GM06990 (cell line): ENCODE data around the gene TMPRSS9.
"Not testable (repeated sequence)": the region's sequence is repeated elsewhere in the genome, so short reads cannot be mapped to it uniquely, and the experiment has no call there.

Experiments used
- DNase-seq: peaks from one replicate; pipeline ENCODE4 v3.0.0-alpha.2; 2011; ENCODE audit not compliant: insufficient read length; ENCODE audit errors: extremely low read depth
- H3K27me3 ChIP-seq: replicated peaks from 2 replicates; pipeline ENCODE4 v1.6.0; 2011; ENCODE audit warnings: low read length; ENCODE audit not compliant: control insufficient read depth, insufficient read depth
- H3K36me3 ChIP-seq: 2 replicates; pipeline ENCODE4 v1.5.1; 2011; ENCODE audit warnings: low read length; ENCODE audit not compliant: control insufficient read depth, insufficient read depth
- H3K4me3 ChIP-seq: replicated peaks from 2 replicates; pipeline ENCODE4 v1.5.1; 2011; ENCODE audit warnings: low read depth, mild to moderate bottlenecking, control low read depth, low read length
- CTCF ChIP-seq: IDR thresholded peaks from 2 replicates; pipeline ENCODE4 v1.5.1; 2011; ENCODE audit warnings: low read length, control low read depth, mild to moderate bottlenecking, inconsistent platforms; ENCODE audit not compliant: insufficient read depth, poor library complexity, severe bottlenecking

TMPRSS9 gene

GRCh38 chr19:2345794-2346663, 14.0 kb upstream of the TMPRSS9 start:
- no peak for DNase-seq
- Histone ChIP-seq H3K27me3 (no peaks in the 10 kb centered on the region), H3K36me3 (peaks cover 7% of the 10 kb centered on the region), H3K4me3 (no peak overlapping the region)
- TF ChIP-seq CTCF = no peak

GRCh38 chr19:2349818-2350217, 10.2 kb upstream of the TMPRSS9 start:
- not testable (repeated sequence) for H3K4me3 ChIP-seq, DNase-seq, H3K27me3 ChIP-seq, H3K36me3 ChIP-seq

- TF ChIP-seq CTCF = no peak
- Histone ChIP-seq H3K27me3 (no peaks in the 10 kb centered on the region), H3K4me3 (no peak overlapping the region), H3K36me3 (peaks cover 9% of the 10 kb centered on the region)
- DNase-seq = no peak
Observed at GRCh38 chr19:2350656-2351055, 9.4 kb upstream of the TMPRSS9 start.

- DNase-seq = no peak
- no peak for TF ChIP-seq CTCF
- Histone ChIP-seq H3K4me3 (no peak overlapping the region), H3K27me3 (no peaks in the 10 kb centered on the region), H3K36me3 (peaks cover 7% of the 10 kb centered on the region)
Observed at GRCh38 chr19:2351591-2351990, 8.5 kb upstream of the TMPRSS9 start.

- DNase-seq = no peak
- TF ChIP-seq CTCF = no peak
- H3K27me3 ChIP-seq = no peaks in the 10 kb centered on the region
- no peak overlapping the region for H3K4me3 ChIP-seq
- peaks cover 7% of the 10 kb centered on the region for H3K36me3 ChIP-seq
Observed at GRCh38 chr19:2352121-2352520, 7.9 kb upstream of the TMPRSS9 start.

- Histone ChIP-seq H3K4me3 (no peak overlapping the region), H3K27me3 (no peaks in the 10 kb centered on the region), H3K36me3 (peaks cover 7% of the 10 kb centered on the region)
- no peak for TF ChIP-seq CTCF
- DNase-seq = no peak
Observed at GRCh38 chr19:2353159-2353886, 6.7 kb upstream of the TMPRSS9 start.
